Measurements from ENCODE around the gene RAMACL.

DNA sequence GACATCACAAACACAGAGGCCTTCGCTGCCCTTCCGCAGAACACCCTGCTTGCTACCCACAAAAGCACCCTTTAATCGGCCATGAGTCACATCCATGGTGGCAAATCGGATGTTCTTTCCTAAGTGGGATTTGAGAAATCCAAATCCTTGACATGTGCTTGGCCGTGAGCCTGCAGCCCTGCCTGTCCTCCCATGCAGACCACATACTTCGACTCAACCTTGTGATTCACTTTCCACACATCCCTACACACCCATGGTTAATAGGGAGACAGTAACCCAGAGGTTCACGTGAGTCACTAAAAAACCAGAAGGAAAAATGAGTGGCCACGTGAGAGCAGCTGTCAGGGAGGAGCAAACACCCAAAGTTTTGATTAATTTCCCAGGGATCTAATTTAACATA lies 19.4 kb downstream of the RAMACL start:
- TF ChIP-seq CTCF (IDR thresholded peaks at IDR 0.05; ENCODE audit: low read length) (no peak), EZH2 (IDR thresholded peaks at IDR 0.05; ENCODE audit: borderline replicate concordance, low read length) (no peak)

Data from OCI-LY1 (cell line).